Kidney epithelial cell (primary cell): Measurements from ENCODE around the gene PIM3. TPM values are rescaled to one million over a fixed set of nuclear protein-coding genes. Genes with fewer than 3 reads are reported as not detected.

Source experiments
- DNase-seq: peaks from one replicate; pipeline ENCODE4 v3.0.0-alpha.2; 2010; ENCODE audit warnings: low read depth
- H3K27me3 ChIP-seq: 2 replicates; pipeline ENCODE4 v1.6.0; 2011; ENCODE audit warnings: low read length; ENCODE audit not compliant: control insufficient read depth, insufficient read depth
- H3K36me3 ChIP-seq: 2 replicates; pipeline ENCODE4 v1.5.1; 2011; ENCODE audit warnings: low read length; ENCODE audit not compliant: control insufficient read depth, insufficient read depth
- H3K4me3 ChIP-seq: 2 replicates; pipeline ENCODE4 v1.5.1; 2011; ENCODE audit warnings: low read depth, mild to moderate bottlenecking, control low read depth, low read length
- CTCF ChIP-seq: IDR thresholded peaks from 2 replicates; pipeline ENCODE4 v1.5.1; 2011; ENCODE audit warnings: mild to moderate bottlenecking, moderate library complexity, low read length, control low read depth, inconsistent platforms; ENCODE audit not compliant: insufficient read depth, poor library complexity, severe bottlenecking
- total RNA-seq: library from RNA; depleted of rRNA; stranded (reverse); fragments of >200 nt; gene quantifications from 2 replicates; pipeline ENCODE4 v1.2.3, GENCODE V29; 2015

PIM3 gene
- total RNA-seq, 1 donor from 2014 or later = 66.9 TPM

- no peak for DNase-seq
- TF ChIP-seq CTCF = no peak
- Histone ChIP-seq H3K36me3 (peaks cover 5% of the 10 kb centered on the region), H3K4me3 (no peak overlapping the region), H3K27me3 (peaks cover 9% of the 10 kb centered on the region)
Observed at GRCh38 chr22:49966774-49967705, 6.5 kb downstream of the PIM3 start.

- H3K27me3 ChIP-seq = peaks cover 12% of the 10 kb centered on the region
- H3K36me3 ChIP-seq = peaks cover 4% of the 10 kb centered on the region
- H3K4me3 ChIP-seq = no peak overlapping the region
- DNase-seq = no peak
- no peak for TF ChIP-seq CTCF
Observed at GRCh38 chr22:49967706-49968208, 7.2 kb downstream of the PIM3 start.

- DNase-seq = no peak
- Histone ChIP-seq H3K4me3 (no peak overlapping the region), H3K27me3 (peaks cover 12% of the 10 kb centered on the region), H3K36me3 (no peaks in the 10 kb centered on the region)
- no peak for TF ChIP-seq CTCF
Observed at GRCh38 chr22:49968313-49968830, 7.8 kb downstream of the PIM3 start.

- no peaks in the 10 kb centered on the region for H3K36me3 ChIP-seq
- H3K27me3 ChIP-seq = peaks cover 12% of the 10 kb centered on the region
- no peak for TF ChIP-seq CTCF
- H3K4me3 ChIP-seq = no peak overlapping the region
- DNase-seq = no peak
Observed at GRCh38 chr22:49968831-49969661, 8.5 kb downstream of the PIM3 start.

- no peak for TF ChIP-seq CTCF
- Histone ChIP-seq H3K4me3 (no peak overlapping the region), H3K36me3 (no peaks in the 10 kb centered on the region), H3K27me3 (peaks cover 12% of the 10 kb centered on the region)
- no peak for DNase-seq
Observed at GRCh38 chr22:49969751-49970527, 9.4 kb downstream of the PIM3 start.
